ENCODE data around the gene HADHA.

Gene HADHA

GRCh38 chr2:26245231-26245732 is 850 bp upstream of the HADHA start:
- DNase-seq (ENCODE audit: low spot score) = peak; percentile 25

GRCh38 chr2:26243470-26244308 is 743 bp downstream of the HADHA start:
- peak; percentile 7 for DNase-seq (ENCODE audit: low spot score)

- no peak for DNase-seq (ENCODE audit: low spot score)
Measured at GRCh38 chr2:26241928-26242436, 2.5 kb downstream of the HADHA start.

DNA sequence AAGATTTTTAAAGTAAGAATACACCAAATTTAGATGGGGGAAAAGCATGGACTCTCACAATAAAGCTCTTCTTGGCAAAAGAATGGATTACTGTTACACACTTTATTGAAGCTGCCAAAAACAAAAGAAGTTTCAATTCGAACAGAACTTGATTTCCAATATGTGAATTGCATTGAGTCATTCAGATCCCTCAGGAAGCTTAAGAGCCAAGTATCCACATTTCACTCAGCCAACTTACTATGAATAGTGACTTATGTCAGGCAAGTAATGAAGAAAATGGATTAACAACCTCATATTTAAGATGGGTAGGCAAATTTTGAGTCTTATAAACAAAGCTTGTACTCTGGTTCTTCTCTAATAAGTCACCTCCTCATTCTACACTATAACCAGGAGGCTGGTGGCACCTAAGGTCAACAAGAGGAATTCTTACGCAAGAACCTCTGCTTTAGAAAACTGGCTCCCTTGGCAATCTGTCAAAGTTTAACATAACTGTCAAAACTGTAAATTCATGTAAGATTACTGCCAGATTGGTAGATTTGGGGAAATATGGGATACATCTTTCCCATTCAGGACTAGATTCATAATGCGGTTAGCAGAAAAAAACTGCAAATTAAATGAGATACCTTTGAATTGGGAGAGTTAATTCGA is 6.0 kb downstream of the HADHA start:
- DNase-seq (ENCODE audit: low spot score) = no peak

DNA sequence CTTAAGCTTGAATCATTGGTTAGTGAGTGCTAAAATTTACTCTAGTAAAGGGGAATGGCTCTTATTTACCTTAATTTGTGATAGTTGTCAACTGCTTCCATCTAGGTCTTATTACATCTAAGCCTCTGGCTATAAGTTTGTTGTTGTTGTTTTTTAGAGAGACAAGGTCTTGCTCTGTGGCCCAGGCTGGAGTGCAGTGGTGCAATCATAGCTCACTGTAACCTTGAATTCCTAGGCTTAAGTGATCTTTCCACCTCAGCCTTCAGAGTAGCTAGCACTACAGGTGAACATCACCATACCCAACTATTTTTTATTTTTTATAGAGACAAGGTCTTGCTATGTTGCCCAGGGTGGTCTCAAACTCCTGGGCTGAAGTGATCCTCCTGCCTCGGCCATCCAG is 6.6 kb downstream of the HADHA start:
- no peak for DNase-seq (ENCODE audit: low spot score)

- DNase-seq (ENCODE audit: low spot score) = no peak
Measured at GRCh38 chr2:26235089-26235488, 9.3 kb downstream of the HADHA start.

- DNase-seq (ENCODE audit: low spot score) = no peak
Measured at GRCh38 chr2:26230806-26231205, 13.6 kb downstream of the HADHA start.

DNA sequence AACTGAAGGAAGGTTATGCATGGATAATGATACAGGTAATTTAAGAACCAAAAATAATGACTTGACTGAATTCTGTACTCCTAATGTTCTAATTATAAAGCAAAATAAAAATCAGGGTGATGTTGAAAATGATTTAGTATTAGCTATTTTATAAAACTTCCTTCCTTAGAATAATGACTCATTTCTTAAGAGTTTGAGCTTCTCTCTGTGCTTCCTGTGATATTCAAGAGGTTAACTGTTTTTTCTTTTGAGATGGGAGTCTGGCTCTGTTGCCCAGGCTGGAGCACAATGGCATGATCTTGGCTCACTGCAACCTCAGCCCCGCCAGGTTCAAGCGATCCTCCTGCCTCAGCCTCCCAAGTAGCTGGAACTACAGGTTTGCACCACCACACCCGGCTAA is 14.8 kb downstream of the HADHA start:
- DNase-seq (ENCODE audit: low spot score) = no peak

DNA sequence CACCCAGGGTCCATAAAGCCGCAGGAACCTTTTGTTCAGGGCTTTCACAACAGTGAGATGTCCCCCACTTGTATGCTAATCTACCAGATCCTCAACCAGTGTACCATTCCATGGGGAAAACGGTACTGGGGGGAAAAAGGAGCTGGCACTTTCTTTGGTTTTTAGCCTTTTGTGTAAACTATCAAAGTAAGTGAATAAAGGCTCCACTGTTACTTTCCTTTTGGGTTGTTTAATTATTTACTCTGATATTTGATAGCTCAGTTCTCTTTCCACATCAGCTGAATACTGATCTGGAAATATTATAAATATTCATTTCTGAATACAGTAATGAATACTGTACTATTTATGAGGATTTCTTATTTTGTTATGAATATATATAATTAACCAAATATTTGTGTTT is 20.3 kb downstream of the HADHA start:
- no peak for DNase-seq (ENCODE audit: low spot score)

DNA sequence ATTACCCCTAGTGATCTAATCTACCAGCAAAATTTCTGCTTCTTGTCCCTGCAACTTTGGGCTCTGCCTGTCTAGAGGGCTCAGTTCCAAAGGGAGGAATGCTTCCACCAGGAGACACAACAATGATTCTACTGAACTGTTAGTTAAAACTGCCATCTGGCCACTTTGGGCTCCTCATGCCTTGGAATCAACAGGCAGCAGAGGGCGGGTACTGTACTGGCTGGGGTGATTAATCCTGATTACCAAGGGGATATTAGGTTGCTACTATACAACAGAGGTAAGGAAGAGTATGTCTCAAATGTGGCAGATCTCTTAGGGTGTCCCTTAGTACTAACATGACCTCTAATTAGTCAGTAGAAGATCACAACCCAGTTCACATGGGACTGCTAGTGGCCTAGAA is 21.4 kb downstream of the HADHA start:
- no peak for DNase-seq (ENCODE audit: low spot score)

DNA sequence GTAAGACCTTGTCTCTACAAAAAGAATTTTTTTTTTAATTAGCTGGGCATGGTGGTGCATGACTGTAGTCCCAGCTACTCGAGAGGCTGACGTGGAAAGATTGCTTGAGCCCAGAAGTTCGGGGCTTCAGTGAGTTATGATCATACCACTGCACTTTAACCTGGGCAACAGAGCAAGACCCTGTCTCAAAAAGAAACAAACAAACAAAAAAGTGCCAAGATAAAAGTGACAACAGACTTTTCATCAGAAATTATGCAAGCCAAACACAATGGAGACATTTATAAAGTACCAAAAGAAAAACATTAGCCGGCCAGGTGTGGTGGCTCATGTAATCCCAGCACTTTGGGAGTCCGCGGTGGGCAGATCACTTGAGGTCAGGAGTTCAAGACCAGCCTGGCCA is 26.7 kb downstream of the HADHA start:
- no peak for DNase-seq (ENCODE audit: low spot score)

- no peak for DNase-seq (ENCODE audit: low spot score)
Measured at GRCh38 chr2:26216587-26216986, 27.8 kb downstream of the HADHA start.

GRCh38 chr2:26215833-26216232 is 28.6 kb downstream of the HADHA start:
- no peak for DNase-seq (ENCODE audit: low spot score)

- DNase-seq (ENCODE audit: low spot score) = no peak
Measured at GRCh38 chr2:26214759-26215158, 29.7 kb downstream of the HADHA start.

DNA sequence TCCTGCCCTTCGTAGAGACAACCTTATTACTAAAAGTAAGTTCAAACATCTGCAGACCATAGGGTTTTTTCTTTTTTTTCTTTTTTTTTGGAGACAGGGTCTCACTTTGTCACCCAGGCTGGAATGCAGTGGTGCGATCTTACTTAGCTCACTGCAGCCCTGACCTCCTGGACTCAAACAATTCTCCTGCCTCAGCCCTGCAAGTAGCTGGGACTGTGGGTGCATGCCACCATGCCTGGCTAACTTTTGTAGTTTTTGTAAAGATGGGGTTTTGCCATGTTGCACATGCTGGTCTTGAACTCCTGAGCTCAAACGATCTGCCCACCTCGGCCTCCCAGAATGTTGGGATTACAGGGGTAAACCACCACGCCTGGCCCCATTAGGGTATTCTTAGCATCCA is 32.4 kb downstream of the HADHA start:
- DNase-seq (ENCODE audit: low spot score) = no peak

- DNase-seq (ENCODE audit: low spot score) = no peak
Measured at GRCh38 chr2:26203906-26204305, 40.5 kb downstream of the HADHA start.

- no peak for DNase-seq (ENCODE audit: low spot score)
Measured at GRCh38 chr2:26202981-26203490, 41.4 kb downstream of the HADHA start.

DNA sequence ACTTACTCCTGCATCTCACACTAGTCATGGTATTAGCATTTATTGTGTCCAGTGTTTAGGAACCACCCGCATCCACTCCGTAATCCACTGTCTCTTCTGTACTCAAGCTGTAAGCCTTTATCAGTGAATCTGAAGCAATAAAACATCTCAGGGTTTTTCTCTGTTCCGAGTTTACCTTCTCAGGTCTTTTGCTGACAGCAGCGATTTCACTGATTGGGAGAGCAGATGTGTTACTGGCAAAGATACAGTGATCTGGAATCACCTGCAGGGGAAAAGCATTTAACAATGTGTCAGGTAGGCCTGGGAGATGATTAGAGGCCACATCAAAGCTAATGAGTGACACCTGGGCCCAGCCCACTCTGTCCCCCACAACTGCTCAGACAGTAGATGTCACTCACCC is 46.9 kb downstream of the HADHA start:
- DNase-seq (ENCODE audit: low spot score) = no peak

- no peak for DNase-seq (ENCODE audit: low spot score)
Measured at GRCh38 chr2:26196683-26197418, 47.6 kb downstream of the HADHA start.

- DNase-seq (ENCODE audit: low spot score) = no peak
Measured at GRCh38 chr2:26195040-26195984, 49.1 kb downstream of the HADHA start.

DNA sequence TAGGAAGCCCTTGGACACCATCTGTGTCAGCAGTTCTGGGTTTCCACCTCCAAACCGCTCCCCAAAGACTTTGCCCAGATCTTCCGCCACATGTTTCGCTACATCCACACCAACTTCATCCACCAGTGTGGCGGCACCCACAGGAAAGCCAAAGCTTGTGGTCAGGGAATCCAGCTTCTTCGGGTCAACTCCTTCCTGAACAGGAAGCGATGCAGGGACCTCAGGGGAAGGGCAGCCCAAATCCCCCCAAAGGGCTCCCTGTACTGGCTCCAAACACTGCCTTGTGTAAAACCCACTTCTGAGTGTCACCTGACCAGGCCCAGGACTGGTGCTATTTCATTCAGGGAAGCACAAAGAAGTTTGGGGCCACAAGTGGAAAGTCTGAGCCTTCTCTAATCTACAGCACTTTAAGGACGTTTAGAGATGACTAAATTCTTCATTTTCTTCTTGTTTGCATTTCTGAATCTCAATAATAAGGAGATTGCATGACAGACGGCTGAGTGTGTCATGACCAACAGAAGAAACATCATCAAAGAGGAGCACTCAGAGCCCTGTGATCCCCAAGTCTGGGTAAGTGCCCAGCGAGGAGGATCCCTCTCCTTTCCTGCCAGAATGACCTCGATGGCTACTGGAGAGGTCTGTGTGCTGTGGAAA is 50.7 kb downstream of the HADHA start:
- no peak for DNase-seq (ENCODE audit: low spot score)
